Endodermal cell (in vitro differentiated cells): Measurements from ENCODE around the gene FBXO46. TPM values are rescaled to one million over a fixed set of nuclear protein-coding genes. Genes with fewer than 3 reads are reported as not detected.

Experiments
- DNase-seq: peaks from one replicate; pipeline ENCODE4 v3.0.0-alpha.2; 2017
- H3K27ac ChIP-seq: 2 replicates; pipeline ENCODE4 v1.5.1; 2013; ENCODE audit warnings: mild to moderate bottlenecking, low read depth, low read length, moderate library complexity
- H3K27me3 ChIP-seq: 2 replicates; pipeline ENCODE4 v1.6.1; 2013; ENCODE audit warnings: mild to moderate bottlenecking, low read length, moderate library complexity; ENCODE audit not compliant: insufficient read depth, control insufficient read depth, poor library complexity, severe bottlenecking
- H3K36me3 ChIP-seq: 2 replicates; pipeline ENCODE4 v1.7.0; 2013; ENCODE audit warnings: mild to moderate bottlenecking, low read length, moderate library complexity; ENCODE audit not compliant: control insufficient read depth, insufficient read depth
- H3K4me1 ChIP-seq: one replicate; pipeline ENCODE4 v1.7.0; 2013; ENCODE audit warnings: low read length; ENCODE audit not compliant: control insufficient read depth, insufficient read depth
- H3K4me3 ChIP-seq: 2 replicates; pipeline ENCODE4 v1.5.1; 2013; ENCODE audit warnings: mild to moderate bottlenecking, low read length, moderate library complexity
- H3K9ac ChIP-seq: 2 replicates; pipeline ENCODE4 v1.6.1; 2013; ENCODE audit warnings: mild to moderate bottlenecking, low read length, moderate library complexity; ENCODE audit not compliant: poor library complexity, severe bottlenecking; ENCODE audit errors: extremely low read depth
- H3K9me3 ChIP-seq: 2 replicates; pipeline ENCODE4 v1.6.1; 2013; ENCODE audit warnings: mild to moderate bottlenecking, low read length, moderate library complexity; ENCODE audit not compliant: control insufficient read depth
- H3K27ac Mint-ChIP-seq: 2 replicates; pipeline ENCODE4 v1.8.0; 2020; ENCODE audit warnings: mixed read lengths
- H3K27me3 Mint-ChIP-seq: 2 replicates; pipeline ENCODE4 v1.8.0; 2021; ENCODE audit warnings: mild to moderate bottlenecking, mixed read lengths; ENCODE audit not compliant: insufficient read depth
- H3K36me3 Mint-ChIP-seq: 2 replicates; pipeline ENCODE4 v1.8.0; 2020; ENCODE audit warnings: low read depth, mixed read lengths
- H3K4me1 Mint-ChIP-seq: 2 replicates; pipeline ENCODE4 v1.8.0; 2020; ENCODE audit warnings: mixed read lengths
- H3K4me3 Mint-ChIP-seq: 2 replicates; pipeline ENCODE4 v1.8.0; 2020; ENCODE audit warnings: mild to moderate bottlenecking, moderate library complexity, mixed read lengths
- H3K9me3 Mint-ChIP-seq: 2 replicates; pipeline ENCODE4 v1.8.0; 2020; ENCODE audit warnings: mild to moderate bottlenecking, mixed read lengths
- WGBS, 2 experiments: methylation state at CpG; one replicate each; pipeline versions ENCODE4 v1.1.5 to v1.1.7; 2013; ENCODE audit warnings: missing lambda C conversion rate in 2 of 2, mixed read lengths in 1 of 2; ENCODE audit not compliant: insufficient coverage in 1 of 2, insufficient read length in 1 of 2; 5-methylcytosine and 5-hydroxymethylcytosine counted together
- total RNA-seq, 2 donors: library from RNA; stranded (reverse); fragmentation: NEBNext Ultra II Directional in 1 of 2; extraction: Animal tissue kit (Norgen Biotek cat#: 25700) in 1 of 2; gene quantifications; 2 replicates in 1 of 2; 3 replicates in 1 of 2; pipeline ENCODE4 v1.2.1, GENCODE V29; 2021
- TF ChIP-seq, protein P1 (sequence below): fragments of 200-600 bp; sonication (generic); conservative IDR thresholded peaks from 2 replicates; pipeline ENCODE4 v1.5.0; 2021; ENCODE audit warnings: antibody characterized with exemption, mild to moderate bottlenecking

FBXO46 gene
- total RNA-seq, 2 donors from 2014 or later = 36.5 to 42.8 TPM

GRCh38 chr19:45717131-45717982, 13.3 kb downstream of the FBXO46 start:
- Histone ChIP-seq H3K9me3 (no peaks in the 10 kb centered on the region), H3K27me3 (no peaks in the 10 kb centered on the region), H3K4me3 (peak overlapping the region; percentile 91), H3K9ac (peak overlapping the region; percentile 95), H3K36me3 (peaks cover 24% of the 10 kb centered on the region), H3K4me1 (peaks cover 5% of the 10 kb centered on the region), H3K27ac (peak overlapping the region; percentile 89)
- TF ChIP-seq, protein P1, sequence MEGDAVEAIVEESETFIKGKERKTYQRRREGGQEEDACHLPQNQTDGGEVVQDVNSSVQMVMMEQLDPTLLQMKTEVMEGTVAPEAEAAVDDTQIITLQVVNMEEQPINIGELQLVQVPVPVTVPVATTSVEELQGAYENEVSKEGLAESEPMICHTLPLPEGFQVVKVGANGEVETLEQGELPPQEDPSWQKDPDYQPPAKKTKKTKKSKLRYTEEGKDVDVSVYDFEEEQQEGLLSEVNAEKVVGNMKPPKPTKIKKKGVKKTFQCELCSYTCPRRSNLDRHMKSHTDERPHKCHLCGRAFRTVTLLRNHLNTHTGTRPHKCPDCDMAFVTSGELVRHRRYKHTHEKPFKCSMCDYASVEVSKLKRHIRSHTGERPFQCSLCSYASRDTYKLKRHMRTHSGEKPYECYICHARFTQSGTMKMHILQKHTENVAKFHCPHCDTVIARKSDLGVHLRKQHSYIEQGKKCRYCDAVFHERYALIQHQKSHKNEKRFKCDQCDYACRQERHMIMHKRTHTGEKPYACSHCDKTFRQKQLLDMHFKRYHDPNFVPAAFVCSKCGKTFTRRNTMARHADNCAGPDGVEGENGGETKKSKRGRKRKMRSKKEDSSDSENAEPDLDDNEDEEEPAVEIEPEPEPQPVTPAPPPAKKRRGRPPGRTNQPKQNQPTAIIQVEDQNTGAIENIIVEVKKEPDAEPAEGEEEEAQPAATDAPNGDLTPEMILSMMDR = no peak
- Mint-ChIP-seq H3K4me3 (peak overlapping the region; percentile 92), H3K36me3 (peaks cover 32% of the 10 kb centered on the region), H3K4me1 (peaks cover 26% of the 10 kb centered on the region), H3K27ac (peak overlapping the region; percentile 99), H3K9me3 (no peaks in the 10 kb centered on the region), H3K27me3 (no peaks in the 10 kb centered on the region)
- DNase-seq = peak; percentile 100
- 1% methylated on average over 24 to 51 of the region's 51 CpGs for WGBS, 2 experiments

- H3K36me3 ChIP-seq = peaks cover 21% of the 10 kb centered on the region
- Mint-ChIP-seq H3K27ac (peak overlapping the region; percentile 99), H3K36me3 (peaks cover 30% of the 10 kb centered on the region), H3K4me3 (peak overlapping the region; percentile 92), H3K4me1 (peaks cover 26% of the 10 kb centered on the region), H3K27me3 (no peaks in the 10 kb centered on the region), H3K9me3 (no peaks in the 10 kb centered on the region)
- H3K27ac ChIP-seq = peak overlapping the region; percentile 65
- TF ChIP-seq, protein P1 = peak; percentile 19
- H3K4me3 ChIP-seq = peak overlapping the region; percentile 91
- H3K4me1 ChIP-seq = peaks cover 5% of the 10 kb centered on the region
- WGBS, 2 experiments = 5 to 12% methylated on average over 14 to 24 of the region's 24 CpGs
- DNase-seq = peak; percentile 66
- no peaks in the 10 kb centered on the region for H3K27me3 ChIP-seq
- H3K9ac ChIP-seq = peak overlapping the region; percentile 95
- H3K9me3 ChIP-seq = no peaks in the 10 kb centered on the region
These were observed 14.2 kb downstream of the FBXO46 start for GRCh38 chr19:45716359-45717130.

- no peak overlapping the region for H3K27ac ChIP-seq
- 88 to 99% methylated on average over 2 to 3 of the region's 3 CpGs for WGBS, 2 experiments
- H3K4me1 ChIP-seq = peaks cover 5% of the 10 kb centered on the region
- DNase-seq = no peak
- Mint-ChIP-seq H3K9me3 (no peaks in the 10 kb centered on the region), H3K27me3 (no peaks in the 10 kb centered on the region), H3K4me3 (no peak overlapping the region), H3K4me1 (peaks cover 26% of the 10 kb centered on the region), H3K36me3 (peaks cover 31% of the 10 kb centered on the region), H3K27ac (peak overlapping the region; percentile 59)
- no peaks in the 10 kb centered on the region for H3K27me3 ChIP-seq
- no peak overlapping the region for H3K4me3 ChIP-seq
- peaks cover 23% of the 10 kb centered on the region for H3K36me3 ChIP-seq
- no peaks in the 10 kb centered on the region for H3K9me3 ChIP-seq
- TF ChIP-seq, protein P1 = no peak
- no peak overlapping the region for H3K9ac ChIP-seq
These were observed 15.6 kb downstream of the FBXO46 start for GRCh38 chr19:45715139-45715538.
